ENCODE measurements around the gene DGKQ.

The DGKQ gene

GRCh38 chr4:1013225-1014073 lies 40.1 kb upstream of the DGKQ start:
- DNase-seq (ENCODE audit: low read depth, low spot score), result no peak
- TF ChIP-seq, protein P1, sequence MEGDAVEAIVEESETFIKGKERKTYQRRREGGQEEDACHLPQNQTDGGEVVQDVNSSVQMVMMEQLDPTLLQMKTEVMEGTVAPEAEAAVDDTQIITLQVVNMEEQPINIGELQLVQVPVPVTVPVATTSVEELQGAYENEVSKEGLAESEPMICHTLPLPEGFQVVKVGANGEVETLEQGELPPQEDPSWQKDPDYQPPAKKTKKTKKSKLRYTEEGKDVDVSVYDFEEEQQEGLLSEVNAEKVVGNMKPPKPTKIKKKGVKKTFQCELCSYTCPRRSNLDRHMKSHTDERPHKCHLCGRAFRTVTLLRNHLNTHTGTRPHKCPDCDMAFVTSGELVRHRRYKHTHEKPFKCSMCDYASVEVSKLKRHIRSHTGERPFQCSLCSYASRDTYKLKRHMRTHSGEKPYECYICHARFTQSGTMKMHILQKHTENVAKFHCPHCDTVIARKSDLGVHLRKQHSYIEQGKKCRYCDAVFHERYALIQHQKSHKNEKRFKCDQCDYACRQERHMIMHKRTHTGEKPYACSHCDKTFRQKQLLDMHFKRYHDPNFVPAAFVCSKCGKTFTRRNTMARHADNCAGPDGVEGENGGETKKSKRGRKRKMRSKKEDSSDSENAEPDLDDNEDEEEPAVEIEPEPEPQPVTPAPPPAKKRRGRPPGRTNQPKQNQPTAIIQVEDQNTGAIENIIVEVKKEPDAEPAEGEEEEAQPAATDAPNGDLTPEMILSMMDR (IDR thresholded peaks at IDR 0.05; ENCODE audit: low read depth, low read length), result no peak
- in situ Hi-C loops (cut with HindIII; ENCODE audit: low sequenced_read_pairs), result no loop called here
- no peak overlapping the region for H3K4me3 ChIP-seq (ENCODE audit: low read depth, low read length)

DNA sequence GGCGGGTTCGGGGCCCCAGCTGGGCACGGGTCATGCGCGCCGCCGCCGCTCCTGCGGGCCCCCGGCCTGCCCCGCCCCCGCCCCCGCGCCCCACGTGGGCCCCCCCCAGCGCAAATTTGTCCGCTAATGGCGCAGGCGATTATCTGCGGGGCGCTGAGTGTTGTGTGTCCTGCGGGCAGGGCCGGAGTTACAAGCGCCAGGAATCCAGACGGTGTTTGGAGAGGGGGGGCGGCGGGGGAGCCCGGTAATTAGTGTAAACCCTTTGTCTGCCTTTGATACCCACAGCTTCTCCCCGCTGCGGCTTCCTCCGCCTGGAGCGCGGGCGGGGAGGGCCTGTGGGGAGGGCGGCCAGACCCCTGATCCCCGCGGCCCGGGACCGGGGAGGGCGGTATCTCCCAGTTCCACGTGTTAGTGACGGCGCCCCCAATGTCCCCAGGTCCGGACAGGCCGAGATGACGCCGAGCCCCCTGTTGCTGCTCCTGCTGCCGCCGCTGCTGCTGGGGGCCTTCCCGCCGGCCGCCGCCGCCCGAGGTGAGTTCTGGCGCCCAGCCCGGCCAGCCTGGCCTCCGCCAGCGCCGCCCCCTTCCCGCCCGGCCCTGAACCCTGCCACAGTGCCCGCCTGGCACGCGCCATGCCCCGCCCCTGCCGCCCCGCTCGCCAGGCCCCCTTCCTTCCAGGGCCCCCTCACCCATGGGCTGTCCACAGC lies 38.8 kb upstream of the DGKQ start:
- TF ChIP-seq, protein P1 (IDR thresholded peaks at IDR 0.05; ENCODE audit: low read depth, low read length), result no peak
- peak overlapping the region; percentile 56 for H3K4me3 ChIP-seq (ENCODE audit: low read depth, low read length)
- DNase-seq (ENCODE audit: low read depth, low spot score), result peak; percentile 69
- in situ Hi-C loops (cut with HindIII; ENCODE audit: low sequenced_read_pairs), result no loop called here

GRCh38 chr4:1011666-1012033 lies 38.3 kb upstream of the DGKQ start:
- in situ Hi-C loops (cut with HindIII; ENCODE audit: low sequenced_read_pairs), result no loop called here
- DNase-seq (ENCODE audit: low read depth, low spot score), result no peak
- TF ChIP-seq, protein P1 (IDR thresholded peaks at IDR 0.05; ENCODE audit: low read depth, low read length), result no peak
- peak overlapping the region; percentile 56 for H3K4me3 ChIP-seq (ENCODE audit: low read depth, low read length)

DNA sequence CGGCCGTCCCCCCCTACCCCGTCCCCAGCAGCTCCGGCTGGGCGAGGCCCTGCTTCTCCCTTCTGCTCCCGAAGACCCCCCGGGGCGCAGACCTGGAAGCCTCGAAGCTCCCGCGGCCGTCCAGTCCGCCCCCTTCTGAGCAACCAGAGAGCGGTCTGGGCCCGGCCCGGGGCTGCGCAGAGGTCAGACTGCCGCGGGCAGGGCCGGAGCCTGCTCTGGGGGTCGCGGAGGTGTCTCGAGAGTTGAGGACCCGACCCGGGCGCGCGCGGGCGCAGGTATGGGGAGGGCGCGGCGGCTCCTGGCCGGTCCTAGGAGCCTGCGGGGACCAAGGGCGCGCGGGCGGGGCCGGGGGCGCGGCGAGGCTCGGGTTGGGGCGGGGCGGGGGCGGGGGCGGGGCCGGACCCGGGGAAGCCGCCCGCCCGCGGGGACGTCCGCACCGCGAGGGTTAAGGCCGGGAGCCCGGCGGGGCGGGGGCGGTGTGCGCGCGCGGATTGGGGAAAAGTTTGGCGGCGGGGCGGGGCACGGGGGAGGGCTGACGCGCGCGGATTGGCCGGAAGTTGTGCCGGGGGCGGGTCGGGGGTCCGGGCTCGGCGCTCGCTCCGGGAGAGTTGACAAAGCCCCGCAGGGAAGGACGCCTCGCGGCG lies 37.8 kb upstream of the DGKQ start, which contains the start of gene FGFRL1:
Gene FGFRL1, plus strand, starts transcription at position 605 of the 644 bp plus-strand sequence. CDS start 860 bp downstream, outside the sequence.
- H3K4me3 ChIP-seq (ENCODE audit: low read depth, low read length), result peak within 1 kb of the TSS; percentile 56
- in situ Hi-C loops (cut with HindIII; ENCODE audit: low sequenced_read_pairs), result no loop called here
- DNase-seq (ENCODE audit: low read depth, low spot score), result peak; percentile 91
- TF ChIP-seq, protein P1 (IDR thresholded peaks at IDR 0.05; ENCODE audit: low read depth, low read length), result no peak

- peak overlapping the region; percentile 28 for H3K4me3 ChIP-seq (ENCODE audit: low read depth, low read length)
- TF ChIP-seq, protein P1 (IDR thresholded peaks at IDR 0.05; ENCODE audit: low read depth, low read length), result no peak
- peak; percentile 64 for DNase-seq (ENCODE audit: low read depth, low spot score)
- in situ Hi-C loops (cut with HindIII; ENCODE audit: low sequenced_read_pairs), result no loop called here
Measured at GRCh38 chr4:1010395-1011021, 37.1 kb upstream of the DGKQ start.
